Measurements from ENCODE around the gene DCAF4.

The DCAF4 gene

DNA sequence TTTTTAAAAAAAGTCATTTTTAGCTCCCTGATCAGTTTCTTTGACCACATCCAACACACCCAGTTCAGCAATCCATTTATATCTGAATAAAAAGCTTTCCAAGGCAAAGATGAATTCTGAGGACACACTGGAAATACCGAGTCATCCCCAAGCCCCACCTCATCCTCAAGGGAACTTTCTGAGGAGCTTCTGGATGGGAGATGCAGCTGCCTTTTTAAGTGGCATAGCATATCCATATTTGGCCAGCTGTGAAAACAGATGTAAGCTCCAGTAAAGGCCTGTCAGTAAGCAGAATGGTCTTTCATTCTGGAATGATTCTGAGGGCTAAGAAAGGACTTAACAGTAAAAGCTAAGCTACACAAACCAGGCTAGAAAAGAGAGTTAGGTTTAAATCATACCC, 82.2 kb downstream of the DCAF4 start:
- TF ChIP-seq, protein P1, sequence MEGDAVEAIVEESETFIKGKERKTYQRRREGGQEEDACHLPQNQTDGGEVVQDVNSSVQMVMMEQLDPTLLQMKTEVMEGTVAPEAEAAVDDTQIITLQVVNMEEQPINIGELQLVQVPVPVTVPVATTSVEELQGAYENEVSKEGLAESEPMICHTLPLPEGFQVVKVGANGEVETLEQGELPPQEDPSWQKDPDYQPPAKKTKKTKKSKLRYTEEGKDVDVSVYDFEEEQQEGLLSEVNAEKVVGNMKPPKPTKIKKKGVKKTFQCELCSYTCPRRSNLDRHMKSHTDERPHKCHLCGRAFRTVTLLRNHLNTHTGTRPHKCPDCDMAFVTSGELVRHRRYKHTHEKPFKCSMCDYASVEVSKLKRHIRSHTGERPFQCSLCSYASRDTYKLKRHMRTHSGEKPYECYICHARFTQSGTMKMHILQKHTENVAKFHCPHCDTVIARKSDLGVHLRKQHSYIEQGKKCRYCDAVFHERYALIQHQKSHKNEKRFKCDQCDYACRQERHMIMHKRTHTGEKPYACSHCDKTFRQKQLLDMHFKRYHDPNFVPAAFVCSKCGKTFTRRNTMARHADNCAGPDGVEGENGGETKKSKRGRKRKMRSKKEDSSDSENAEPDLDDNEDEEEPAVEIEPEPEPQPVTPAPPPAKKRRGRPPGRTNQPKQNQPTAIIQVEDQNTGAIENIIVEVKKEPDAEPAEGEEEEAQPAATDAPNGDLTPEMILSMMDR (IDR thresholded peaks at IDR 0.05; ENCODE audit: control extremely low read depth, extremely low read depth, low read depth, missing control alignments), result no peak
- ChIA-PET CTCF (no interaction called here), POLR2A (no interaction called here)
- DNase-seq (ENCODE audit: extremely low spot score), result no peak
